Panc1 (cell line): Measurements from ENCODE around the gene PHLDA3. TPM values are rescaled to one million over a fixed set of nuclear protein-coding genes. Genes with fewer than 3 reads are reported as not detected.
"Not testable (repeated sequence)": the region's sequence is repeated elsewhere in the genome, so short reads cannot be mapped to it uniquely, and the experiment has no call there.

Experiments
- ATAC-seq: fragments of 200-7000 bp; cut with Tn5 transposase; 2 replicates; pipeline ENCODE4 v1.9.1; 2020; ENCODE audit warnings: mild to moderate bottlenecking, moderate library complexity
- BruUV-seq: library from RNA; stranded (reverse); fragments of 400-500 nt; replicated peaks from 2 replicates; lab custom pipeline; 2021; lab: Mats Ljungman, UMichigan
- CTCF ChIA-PET: fragments of 300-600 bp; sonication (Branson Sonifier 250); formaldehyde crosslinking; loops from one replicate; lab custom pipeline; 2022; ENCODE audit warnings: antibody characterized with exemption; lab: Charles Lee
- POLR2A ChIA-PET: fragments of 300-600 bp; sonication (Branson Sonifier 250); formaldehyde crosslinking; loops from one replicate; lab custom pipeline; 2022; ENCODE audit warnings: antibody characterized with exemption; lab: Charles Lee
- DNase-seq: peaks from one replicate; pipeline ENCODE4 v3.0.0-alpha.2; 2010; ENCODE audit warnings: low read depth, low spot score
- H3K27ac ChIP-seq: 2 replicates; pipeline ENCODE4 v1.5.1; 2011; ENCODE audit warnings: mild to moderate bottlenecking, low read length, inconsistent platforms
- H3K27me3 ChIP-seq: fragments of 200-500 bp; sonication (Bioruptor generic); 2 replicates; pipeline ENCODE4 v1.6.0; 2014; ENCODE audit warnings: low read length, inconsistent platforms; ENCODE audit not compliant: control insufficient read depth, insufficient read depth
- H3K36me3 ChIP-seq: fragments of 200-500 bp; sonication (Bioruptor generic); 2 replicates; pipeline ENCODE4 v1.5.1; 2014; ENCODE audit warnings: inconsistent platforms, mild to moderate bottlenecking, low read length, moderate library complexity; ENCODE audit not compliant: control insufficient read depth, insufficient read depth
- H3K4me1 ChIP-seq: 2 replicates; pipeline ENCODE4 v1.5.1; 2011; ENCODE audit warnings: inconsistent platforms, mild to moderate bottlenecking, low read length, moderate library complexity; ENCODE audit not compliant: control insufficient read depth, insufficient read depth
- H3K4me3 ChIP-seq, 2 experiments: 2 replicates each; pipeline ENCODE4 v1.5.1; 2011 to 2012; ENCODE audit warnings: low read depth in 2 of 2, low read length in 2 of 2, mild to moderate bottlenecking in 2 of 2, inconsistent platforms in 1 of 2, moderate library complexity in 1 of 2
- H3K9me3 ChIP-seq: fragments of 200-500 bp; sonication (Bioruptor generic); 2 replicates; pipeline ENCODE4 v1.5.1; 2014; ENCODE audit warnings: low read depth, mild to moderate bottlenecking, inconsistent platforms, low read length, moderate library complexity; ENCODE audit not compliant: control insufficient read depth, insufficient read depth
- CTCF ChIP-seq: fragments of 450-650 bp; IDR thresholded peaks from 2 replicates; pipeline ENCODE4 v1.5.1; 2017; ENCODE audit warnings: mild to moderate bottlenecking
- POLR2AphosphoS5 ChIP-seq: IDR thresholded peaks from 2 replicates; pipeline ENCODE4 v1.6.1; 2012; ENCODE audit warnings: mild to moderate bottlenecking, low read depth, low read length, moderate library complexity
- REST ChIP-seq, 2 experiments: IDR thresholded peaks; 2 replicates each; pipeline ENCODE4 v1.6.1; 2011 to 2012; ENCODE audit warnings: low read depth in 2 of 2, control low read depth in 1 of 2, low read length in 1 of 2, mild to moderate bottlenecking in 1 of 2, moderate library complexity in 1 of 2; ENCODE audit not compliant: insufficient read depth in 1 of 2
- SIN3A ChIP-seq: IDR thresholded peaks from 2 replicates; pipeline ENCODE4 v1.6.1; 2012; ENCODE audit warnings: low read depth, mild to moderate bottlenecking, low read length, moderate library complexity, borderline replicate concordance; ENCODE audit not compliant: insufficient read depth
- TCF7L2 ChIP-seq: IDR thresholded peaks from 2 replicates; pipeline ENCODE4 v1.6.1; 2011; ENCODE audit warnings: mild to moderate bottlenecking, low read depth, low read length, inconsistent platforms
- in situ Hi-C: cut with HindIII; loops from 2 replicates; pipeline ENCODE4 v1.10.0; 2016; ENCODE audit warnings: low sequenced_read_pairs, low pct_unique_long_range_greater_than_20kb
- intact Hi-C: fragments of 100-400 bp; cut with micrococcal nuclease; formaldehyde crosslinking; loops from one replicate; pipeline ENCODE4 v1.10.0; 2022; ENCODE audit not compliant: unreplicated experiment
- total RNA-seq: library from RNA; stranded (reverse); gene quantifications from one replicate; pipeline ENCODE4 v1.2.1, GENCODE V29; 2021; ENCODE audit not compliant: unreplicated experiment

PHLDA3 gene
- total RNA-seq, 1 experiment from 2014 or later: 12.3 TPM

GRCh38 chr1:201475130-201475529, 6.1 kb upstream of the PHLDA3 start:
- CTCF ChIA-PET: no interaction called here
- intact Hi-C loops: no loop called here
- POLR2A ChIA-PET: no interaction called here
- in situ Hi-C loops: no loop called here
- Histone ChIP-seq H3K9me3 (no peaks in the 10 kb centered on the region), H3K4me1 (no peaks in the 10 kb centered on the region; the same call in 1 of the 2 replicates), H3K27me3 (no peaks in the 10 kb centered on the region), H3K4me3 (no peak overlapping the region), H3K27ac (no peak overlapping the region), H3K36me3 (no peaks in the 10 kb centered on the region)
- TF ChIP-seq TCF7L2: no peak
- TF ChIP-seq POLR2AphosphoS5: no peak
- TF ChIP-seq SIN3A: no peak
- TF ChIP-seq REST (IDR thresholded peaks at IDR 0.05; ENCODE audit: insufficient read depth in 1 of 2, low read depth in 2 of 2, low read length in 1 of 2): no peak
- TF ChIP-seq CTCF: no peak
- DNase-seq (no peak), ATAC-seq (no peak; the same call in 1 of the 2 replicates)
- no TSS peak for BruUV-seq

- BruUV-seq: no TSS peak
- Histone ChIP-seq H3K36me3 (no peaks in the 10 kb centered on the region), H3K27ac (no peak overlapping the region), H3K4me3 (no peak overlapping the region), H3K4me1 (no peaks in the 10 kb centered on the region; the same call in 1 of the 2 replicates), H3K9me3 (no peaks in the 10 kb centered on the region), H3K27me3 (no peaks in the 10 kb centered on the region)
- no peak for TF ChIP-seq REST (IDR thresholded peaks at IDR 0.05; ENCODE audit: insufficient read depth in 1 of 2, low read depth in 2 of 2, low read length in 1 of 2)
- in situ Hi-C loops (no loop called here), intact Hi-C loops (no loop called here)
- CTCF ChIA-PET: no interaction called here
- POLR2A ChIA-PET: no interaction called here
- no peak for DNase-seq
- no peak for ATAC-seq
Observed at GRCh38 chr1:201473296-201473695, 4.3 kb upstream of the PHLDA3 start.

DNA sequence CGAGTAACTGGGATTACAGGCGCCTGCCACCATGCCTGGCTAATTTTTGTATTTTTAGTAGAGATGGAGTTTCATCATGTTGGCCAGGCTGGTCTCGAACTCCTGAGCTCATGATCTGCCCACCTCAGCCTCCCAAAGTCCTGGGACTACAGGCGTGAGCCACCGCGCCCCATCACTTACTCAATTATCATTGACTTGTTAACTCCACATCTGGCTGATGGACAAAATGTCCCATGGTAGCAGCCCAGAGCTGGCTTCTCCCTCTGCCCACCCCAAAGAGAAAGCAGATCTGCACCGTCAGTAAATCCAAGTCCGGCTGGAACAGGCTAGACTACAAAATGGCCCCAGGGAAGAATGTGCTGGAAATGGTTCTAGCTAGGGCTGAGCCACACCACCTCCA, 3.3 kb upstream of the PHLDA3 start:
- H3K27ac ChIP-seq, H3K9me3 ChIP-seq, H3K4me1 ChIP-seq, H3K27me3 ChIP-seq, H3K4me3 ChIP-seq, DNase-seq, ATAC-seq, in situ Hi-C loops, POLR2A ChIA-PET, H3K36me3 ChIP-seq, BruUV-seq, intact Hi-C loops: not testable (repeated sequence)
- CTCF ChIA-PET: interaction anchor here (0.7 kb wide), 1 partner anchor 9 kb away, joined by 14 read pairs; no protein-coding TSS in a partner anchor
